B cell (primary cell): Measurements from ENCODE around the gene IKZF1. TPM values are rescaled to one million over a fixed set of nuclear protein-coding genes. Genes with fewer than 3 reads are reported as not detected.

ENCODE experiments used
- ATAC-seq: fragments of 200-7000 bp; cut with Tn5 transposase; one replicate; pipeline ENCODE4 v1.10.0; 2021; ENCODE audit warnings: low read depth, mild to moderate bottlenecking, moderate number of reproducible peaks, moderate library complexity
- CTCF ChIA-PET: fragments of 350-600 bp; sonication (Branson Sonifier 250); formaldehyde crosslinking; loops from one replicate; lab custom pipeline; 2021; ENCODE audit warnings: antibody characterized with exemption, inconsistent platforms; lab: Charles Lee
- POLR2A ChIA-PET: fragments of 350-600 bp; sonication (Branson Sonifier 250); formaldehyde crosslinking; loops from one replicate; lab custom pipeline; 2021; ENCODE audit warnings: antibody characterized with exemption; lab: Charles Lee
- DNase-seq: peaks from one replicate; pipeline ENCODE4 v3.0.0; 2013
- H2AFZ ChIP-seq: 2 replicates; pipeline ENCODE4 v1.6.1; 2012; ENCODE audit warnings: mild to moderate bottlenecking, low read depth, low read length; ENCODE audit not compliant: insufficient read depth, poor library complexity, severe bottlenecking
- H3K27ac ChIP-seq, 2 donors: 1 replicate in 1 of 2; 2 replicates in 1 of 2; pipeline ENCODE4 v1.5.1; 2012 to 2013; ENCODE audit warnings: low read length in 2 of 2, mild to moderate bottlenecking in 2 of 2, moderate library complexity in 1 of 2
- H3K27me3 ChIP-seq, 4 experiments: fragments of 200-600 bp in 1 of 4; sonication (generic) in 1 of 4; replicated peaks in 1 of 4; 1 replicate in 2 of 4; 2 replicates in 2 of 4; pipeline versions ENCODE4 v1.6.1 to v1.7.0; 2013 to 2016; ENCODE audit warnings: low read length in 3 of 4, mild to moderate bottlenecking in 2 of 4, mixed read lengths in 1 of 4, moderate library complexity in 1 of 4; ENCODE audit not compliant: insufficient read depth in 4 of 4, control insufficient read depth in 3 of 4; ENCODE audit errors: control extremely low read depth in 1 of 4
- H3K36me3 ChIP-seq, 2 experiments: replicated peaks in 1 of 2; 1 replicate in 1 of 2; 2 replicates in 1 of 2; pipeline versions ENCODE4 v1.6.1 to v1.7.1; 2013; ENCODE audit warnings: low read length in 1 of 2; ENCODE audit not compliant: insufficient read depth in 2 of 2, control insufficient read depth in 1 of 2; ENCODE audit errors: control extremely low read depth in 1 of 2, extremely low read depth in 1 of 2
- H3K4me1 ChIP-seq, 2 donors: fragments of 200-600 bp in 1 of 2; sonication (generic) in 1 of 2; 1 replicate in 1 of 2; 2 replicates in 1 of 2; pipeline versions ENCODE4 v1.5.1 to v1.6.1; 2013 to 2017; ENCODE audit warnings: low read length in 2 of 2; ENCODE audit not compliant: control insufficient read depth in 2 of 2, insufficient read depth in 2 of 2
- H3K4me2 ChIP-seq: replicated peaks from 2 replicates; pipeline ENCODE3; 2012; ENCODE audit warnings: mild to moderate bottlenecking, low read depth, low read length; ENCODE audit not compliant: poor library complexity, severe bottlenecking
- H3K4me3 ChIP-seq, 5 experiments: fragments of 200-600 bp in 1 of 5; sonication (generic) in 1 of 5; 1 replicate in 3 of 5; 2 replicates in 2 of 5; pipeline versions ENCODE4 v1.5.1 to v1.7.0; 2011 to 2016; ENCODE audit warnings: low read length in 4 of 5, mild to moderate bottlenecking in 4 of 5, low read depth in 2 of 5, control low read depth in 1 of 5, moderate library complexity in 1 of 5; ENCODE audit not compliant: insufficient read depth in 1 of 5; ENCODE audit errors: control extremely low read depth in 1 of 5, extremely low read depth in 1 of 5
- H3K79me2 ChIP-seq: fragments of 200-600 bp; sonication (generic); one replicate; pipeline ENCODE4 v1.6.0; 2016; ENCODE audit warnings: low read length; ENCODE audit not compliant: control insufficient read depth, insufficient read depth
- H3K9ac ChIP-seq: fragments of 200-600 bp; sonication (generic); 2 replicates; pipeline ENCODE4 v1.6.1; 2017; ENCODE audit warnings: mild to moderate bottlenecking, low read length, moderate library complexity
- H3K9me3 ChIP-seq, 3 donors: one replicate each; pipeline versions ENCODE4 v1.6.1 to v1.7.1; 2013; ENCODE audit warnings: low read length in 2 of 3; ENCODE audit not compliant: control insufficient read depth in 2 of 3, insufficient read depth in 1 of 3; ENCODE audit errors: control extremely low read depth in 1 of 3
- H4K20me1 ChIP-seq: 2 replicates; pipeline ENCODE4 v1.6.0; 2012; ENCODE audit warnings: mild to moderate bottlenecking, low read length; ENCODE audit not compliant: insufficient read depth, control insufficient read depth, poor library complexity, severe bottlenecking
- H3K27ac Mint-ChIP-seq: one replicate; pipeline ENCODE4 v1.8.0; 2021; ENCODE audit warnings: mixed read lengths
- H3K27me3 Mint-ChIP-seq: one replicate; pipeline ENCODE4 v1.8.0; 2021; ENCODE audit warnings: mixed read lengths
- H3K4me1 Mint-ChIP-seq: one replicate; pipeline ENCODE4 v1.8.0; 2021; ENCODE audit warnings: mixed read lengths
- H3K4me3 Mint-ChIP-seq: one replicate; pipeline ENCODE4 v1.8.0; 2021; ENCODE audit warnings: mixed read lengths
- H3K9me3 Mint-ChIP-seq: one replicate; pipeline ENCODE4 v1.8.0; 2022; ENCODE audit warnings: mixed read lengths; ENCODE audit not compliant: insufficient read depth
- CTCF ChIP-seq: fragments of 200-600 bp; IDR thresholded peaks from one replicate; pipeline ENCODE4 v1.8.0; 2022; ENCODE audit warnings: antibody characterized with exemption, mild to moderate bottlenecking
- EZH2 ChIP-seq: IDR thresholded peaks from 2 replicates; pipeline ENCODE4 v1.6.1; 2012; ENCODE audit warnings: borderline replicate concordance, low read depth, mild to moderate bottlenecking, moderate library complexity, low read length; ENCODE audit not compliant: insufficient read depth, poor library complexity, severe bottlenecking
- WGBS: methylation state at CpG from one replicate; pipeline ENCODE4 v1.1.5; 2013; ENCODE audit warnings: missing lambda C conversion rate; ENCODE audit not compliant: insufficient coverage; 5-methylcytosine and 5-hydroxymethylcytosine counted together
- intact Hi-C: fragments of 100-400 bp; cut with micrococcal nuclease; formaldehyde crosslinking; loops from one replicate; pipeline ENCODE4 v1.10.0; 2022
- polyA plus RNA-seq: library from polyadenylated mRNA; depleted of rRNA; stranded (reverse); fragments of >200 nt; gene quantifications from 2 replicates; pipeline ENCODE4 v1.2.3, GENCODE V29; 2012
- total RNA-seq, 2 donors: library from RNA; stranded (reverse); fragments of 120-200 nt in 1 of 2; gene quantifications; 1 replicate in 1 of 2; 2 replicates in 1 of 2; pipeline versions ENCODE4 v1.2.3 to v1.2.4, GENCODE V29; 2013 to 2022

IKZF1 gene
- total and polyA plus RNA-seq, 2 donors (not counting 1 experiment from before 2014, with no cell fraction given): 199 to 254 TPM

- Mint-ChIP-seq H3K4me3 (no peak overlapping the region), H3K27ac (no peak overlapping the region), H3K4me1 (no peaks in the 10 kb centered on the region), H3K9me3 (no peaks in the 10 kb centered on the region), H3K27me3 (no peaks in the 10 kb centered on the region)
- H3K9me3 ChIP-seq: no peaks in the 10 kb centered on the region
- H3K4me3 ChIP-seq: no peak overlapping the region
- H3K4me1 ChIP-seq: no peaks in the 10 kb centered on the region
- no peak overlapping the region for H3K27ac ChIP-seq
- TF ChIP-seq CTCF (no peak), EZH2 (no peak)
- no peak overlapping the region for H3K9ac ChIP-seq
- no peak for ATAC-seq
- no CpG with 5 or more reads among the region's 2 CpGs for WGBS
- H3K79me2 ChIP-seq: no peaks in the 10 kb centered on the region
- DNase-seq: no peak
- POLR2A ChIA-PET: no interaction called here
- no peaks in the 10 kb centered on the region for H4K20me1 ChIP-seq
- no peak overlapping the region for H3K4me2 ChIP-seq
- H3K27me3 ChIP-seq: no peaks in the 10 kb centered on the region
- CTCF ChIA-PET: no interaction called here
- intact Hi-C loops: no loop called here
- no peak overlapping the region for H2AFZ ChIP-seq
- H3K36me3 ChIP-seq: no peaks in the 10 kb centered on the region
Observed at GRCh38 chr7:50431316-50431715, 126.8 kb downstream of the IKZF1 start.

GRCh38 chr7:50431722-50432305 lies 127.3 kb downstream of the IKZF1 start:
- Mint-ChIP-seq H3K27me3 (no peaks in the 10 kb centered on the region), H3K4me1 (no peaks in the 10 kb centered on the region), H3K4me3 (no peak overlapping the region), H3K9me3 (no peaks in the 10 kb centered on the region), H3K27ac (no peak overlapping the region)
- WGBS: no CpG with 5 or more reads among the region's 4 CpGs
- Histone ChIP-seq H3K36me3 (no peaks in the 10 kb centered on the region), H3K79me2 (no peaks in the 10 kb centered on the region), H3K9me3 (no peaks in the 10 kb centered on the region), H2AFZ (no peak overlapping the region), H3K4me2 (no peak overlapping the region), H3K27me3 (no peaks in the 10 kb centered on the region), H3K4me1 (no peaks in the 10 kb centered on the region), H3K4me3 (no peak overlapping the region), H3K9ac (no peak overlapping the region), H3K27ac (no peak overlapping the region), H4K20me1 (no peaks in the 10 kb centered on the region)
- POLR2A ChIA-PET: no interaction called here
- CTCF ChIA-PET: no interaction called here
- DNase-seq (no peak), ATAC-seq (no peak)
- intact Hi-C loops: no loop called here
- no peak for TF ChIP-seq EZH2
- TF ChIP-seq CTCF: no peak
